ENCODE data around the gene EIF4G3. TPM values are rescaled to one million over a fixed set of nuclear protein-coding genes. Genes with fewer than 3 reads are reported as not detected.

Gene EIF4G3
- total RNA-seq, 1 experiment from 2014 or later: 30.9 TPM

DNA sequence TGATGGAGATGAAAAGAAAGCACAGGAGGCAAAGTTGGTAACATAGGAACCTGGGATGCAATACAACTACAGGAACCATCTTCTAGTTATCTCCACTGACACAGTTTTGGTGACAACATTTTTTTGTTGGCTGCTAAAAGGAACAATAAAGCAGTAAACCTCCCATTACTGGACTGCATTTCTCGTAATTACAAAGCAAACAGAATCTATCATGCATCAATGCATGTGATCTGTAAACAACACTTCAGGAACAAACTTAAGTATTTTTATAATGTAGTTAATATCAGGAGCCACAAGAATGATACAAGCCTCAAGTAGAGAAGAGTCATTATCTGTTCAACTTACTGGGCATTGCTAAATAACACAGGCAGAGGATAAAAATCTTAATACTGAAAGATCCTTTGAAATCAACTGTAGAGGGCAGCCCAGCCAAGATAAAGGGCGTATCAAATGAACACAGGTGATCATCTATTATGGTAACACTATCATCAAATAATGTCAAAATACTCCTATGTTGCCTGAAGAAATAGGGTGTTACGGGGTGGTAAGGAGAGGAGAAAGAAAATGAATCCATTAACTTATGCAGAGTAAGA is 193.3 kb downstream of the EIF4G3 start:
- in situ Hi-C loops (cut with HindIII; ENCODE audit: low sequenced_read_pairs): no loop called here
- no peak for DNase-seq (ENCODE audit: low spot score)

DNA sequence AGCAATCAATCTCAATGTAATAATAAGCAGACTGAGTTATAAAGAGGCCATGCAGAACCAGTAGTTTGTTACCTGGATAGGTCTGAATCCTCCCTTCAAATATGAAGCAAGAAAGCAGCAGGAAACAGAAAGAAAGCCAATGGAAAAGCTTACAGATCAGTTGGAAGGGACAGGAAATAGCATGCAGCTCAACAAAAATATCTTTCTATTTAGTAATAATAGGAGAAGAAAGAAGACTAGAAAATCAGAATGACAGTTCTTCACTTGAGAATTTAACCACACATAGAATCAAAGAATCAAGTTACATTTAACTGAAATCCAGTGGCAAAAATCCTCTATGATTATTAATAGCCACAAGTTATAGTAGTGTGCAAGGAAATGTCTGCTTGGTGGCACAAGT is 194.4 kb downstream of the EIF4G3 start:
- no peak for DNase-seq (ENCODE audit: low spot score)
- in situ Hi-C loops (cut with HindIII; ENCODE audit: low sequenced_read_pairs): no loop called here

DNA sequence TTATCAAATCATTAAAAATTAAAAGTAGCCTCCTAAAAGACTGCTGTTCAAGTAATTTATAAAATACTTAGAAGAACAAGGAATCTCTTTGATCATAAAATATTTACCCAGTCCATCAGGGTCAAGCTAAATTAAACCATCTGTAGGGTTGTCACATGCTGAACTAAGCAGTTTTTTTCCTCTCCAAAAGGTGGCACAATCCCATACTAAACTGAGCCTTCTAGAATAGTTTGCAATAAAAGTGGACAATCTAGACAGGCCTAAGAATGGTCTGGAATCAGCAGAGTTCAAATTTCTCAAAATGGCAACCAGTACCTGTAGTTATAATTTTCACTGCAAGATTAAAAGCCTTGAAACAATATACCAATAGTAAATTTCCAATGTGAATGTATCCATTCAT is 194.8 kb downstream of the EIF4G3 start:
- DNase-seq (ENCODE audit: low spot score): peak; percentile 49
- in situ Hi-C loops (cut with HindIII; ENCODE audit: low sequenced_read_pairs): no loop called here

DNA sequence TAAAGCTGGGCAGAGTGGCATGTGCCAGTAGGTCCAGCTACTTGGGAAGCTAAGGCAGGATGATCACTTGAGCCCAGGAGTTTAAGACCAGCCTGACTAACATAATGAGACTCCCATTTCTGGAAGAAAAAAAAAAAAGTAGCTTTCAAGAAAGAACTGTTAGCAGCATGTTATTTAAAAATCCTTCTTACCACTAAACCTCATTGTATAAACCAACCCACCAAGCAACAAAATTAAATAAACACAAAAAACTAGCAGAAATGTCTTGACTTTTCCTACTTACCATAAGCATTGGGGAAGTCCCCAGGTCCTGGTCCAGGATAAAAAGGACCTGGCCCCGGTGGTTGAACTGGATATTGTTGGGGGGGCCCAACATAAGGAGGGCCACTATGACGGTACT is 196.6 kb downstream of the EIF4G3 start:
- in situ Hi-C loops (cut with HindIII; ENCODE audit: low sequenced_read_pairs): no loop called here
- no peak for DNase-seq (ENCODE audit: low spot score)

DNA sequence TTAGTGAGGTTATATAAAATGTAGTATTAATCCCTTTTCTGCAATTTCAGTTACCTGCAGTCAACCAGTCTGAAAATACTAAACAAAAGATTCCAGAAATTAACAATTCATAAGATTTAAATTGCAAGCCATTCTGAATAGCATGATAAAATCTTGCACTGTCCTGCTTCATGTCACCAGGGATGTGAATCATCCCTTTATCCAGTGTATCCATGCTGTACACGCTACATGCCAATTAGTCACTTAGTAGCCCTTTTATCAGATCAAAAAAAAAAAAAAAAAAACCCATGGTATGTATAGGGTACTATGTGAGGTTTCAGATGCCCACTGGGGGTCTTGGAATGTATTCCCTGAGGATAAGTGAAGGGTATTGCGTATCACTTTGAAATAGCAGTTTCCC is 198.3 kb downstream of the EIF4G3 start:
- DNase-seq (ENCODE audit: low spot score): no peak
- in situ Hi-C loops (cut with HindIII; ENCODE audit: low sequenced_read_pairs): no loop called here

DNA sequence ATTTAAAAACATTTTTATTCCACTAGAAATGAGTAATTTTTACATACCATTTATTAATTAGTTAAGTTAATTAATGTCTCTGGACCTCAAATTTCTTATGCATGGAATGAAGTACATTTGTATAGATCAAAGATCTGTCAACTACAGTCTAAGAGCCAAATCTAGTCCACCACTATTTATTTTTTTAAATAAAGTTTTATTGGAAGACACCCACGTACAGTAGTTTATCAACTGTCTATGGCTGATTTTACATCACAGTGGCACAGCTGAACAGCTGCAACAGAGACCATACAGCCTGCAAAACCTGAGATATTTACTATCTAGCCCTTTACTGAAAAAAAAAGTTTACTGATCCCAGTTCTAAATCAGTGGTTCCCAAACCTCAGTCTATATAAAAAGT is 201.0 kb downstream of the EIF4G3 start:
- DNase-seq (ENCODE audit: low spot score): no peak
- in situ Hi-C loops (cut with HindIII; ENCODE audit: low sequenced_read_pairs): no loop called here

DNA sequence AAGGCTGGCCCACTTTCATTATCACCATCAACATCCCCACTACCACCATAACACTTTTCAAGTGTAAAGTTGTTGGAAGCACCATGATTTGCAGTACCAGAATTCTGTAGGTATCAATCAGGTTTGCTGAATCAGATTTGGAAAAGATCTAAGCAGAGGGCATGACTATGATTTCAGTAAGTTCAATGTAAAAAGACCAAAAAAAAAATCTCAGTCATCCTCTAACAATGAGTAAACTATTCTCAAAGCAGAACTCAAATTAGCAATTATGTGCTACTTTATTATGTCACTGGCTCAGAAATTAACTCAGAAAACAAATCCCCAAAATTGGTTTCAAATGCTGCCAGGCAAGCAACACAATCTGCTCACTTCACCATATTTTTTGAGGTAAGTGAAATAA is 201.7 kb downstream of the EIF4G3 start:
- in situ Hi-C loops (cut with HindIII; ENCODE audit: low sequenced_read_pairs): no loop called here
- no peak for DNase-seq (ENCODE audit: low spot score)

DNA sequence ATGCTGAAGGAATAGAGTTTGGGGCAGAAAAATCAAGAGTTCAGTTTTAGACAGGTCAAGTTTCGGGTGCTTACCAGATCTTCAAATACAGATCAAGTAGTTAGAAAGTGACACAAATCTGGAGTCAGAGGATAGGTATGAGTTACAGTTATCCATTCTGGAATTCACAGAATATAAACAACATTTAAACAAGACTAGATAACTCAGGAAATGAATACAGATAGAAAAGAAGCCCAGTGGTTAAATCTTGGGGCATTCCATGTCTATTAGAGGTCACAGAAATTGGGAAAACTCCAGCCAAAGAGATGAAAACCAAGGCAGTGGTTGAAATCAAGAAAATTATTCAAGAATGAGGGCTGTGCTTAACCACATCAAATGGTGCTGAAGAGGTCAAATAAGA is 202.6 kb downstream of the EIF4G3 start:
- in situ Hi-C loops (cut with HindIII; ENCODE audit: low sequenced_read_pairs): no loop called here
- DNase-seq (ENCODE audit: low spot score): no peak

DNA sequence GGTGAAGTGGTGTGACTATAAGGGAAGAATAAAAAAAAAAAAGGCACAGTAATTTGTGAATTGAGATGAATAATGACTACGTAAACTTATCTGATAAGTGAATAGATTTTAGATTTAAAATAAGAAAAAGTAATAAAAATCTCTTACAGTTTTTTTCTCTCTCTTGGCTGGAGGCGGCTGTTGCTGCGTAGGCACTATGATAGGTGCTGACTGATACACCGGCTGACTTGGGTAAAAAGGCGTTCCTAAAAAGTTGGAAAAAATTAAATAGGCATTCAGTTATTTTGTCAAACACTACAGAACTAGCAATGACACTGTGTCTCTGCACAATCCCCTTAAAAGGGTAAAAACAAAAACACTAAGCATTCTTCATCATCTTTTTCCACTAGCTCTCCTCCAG is 203.8 kb downstream of the EIF4G3 start:
- in situ Hi-C loops (cut with HindIII; ENCODE audit: low sequenced_read_pairs): no loop called here
- DNase-seq (ENCODE audit: low spot score): no peak

DNA sequence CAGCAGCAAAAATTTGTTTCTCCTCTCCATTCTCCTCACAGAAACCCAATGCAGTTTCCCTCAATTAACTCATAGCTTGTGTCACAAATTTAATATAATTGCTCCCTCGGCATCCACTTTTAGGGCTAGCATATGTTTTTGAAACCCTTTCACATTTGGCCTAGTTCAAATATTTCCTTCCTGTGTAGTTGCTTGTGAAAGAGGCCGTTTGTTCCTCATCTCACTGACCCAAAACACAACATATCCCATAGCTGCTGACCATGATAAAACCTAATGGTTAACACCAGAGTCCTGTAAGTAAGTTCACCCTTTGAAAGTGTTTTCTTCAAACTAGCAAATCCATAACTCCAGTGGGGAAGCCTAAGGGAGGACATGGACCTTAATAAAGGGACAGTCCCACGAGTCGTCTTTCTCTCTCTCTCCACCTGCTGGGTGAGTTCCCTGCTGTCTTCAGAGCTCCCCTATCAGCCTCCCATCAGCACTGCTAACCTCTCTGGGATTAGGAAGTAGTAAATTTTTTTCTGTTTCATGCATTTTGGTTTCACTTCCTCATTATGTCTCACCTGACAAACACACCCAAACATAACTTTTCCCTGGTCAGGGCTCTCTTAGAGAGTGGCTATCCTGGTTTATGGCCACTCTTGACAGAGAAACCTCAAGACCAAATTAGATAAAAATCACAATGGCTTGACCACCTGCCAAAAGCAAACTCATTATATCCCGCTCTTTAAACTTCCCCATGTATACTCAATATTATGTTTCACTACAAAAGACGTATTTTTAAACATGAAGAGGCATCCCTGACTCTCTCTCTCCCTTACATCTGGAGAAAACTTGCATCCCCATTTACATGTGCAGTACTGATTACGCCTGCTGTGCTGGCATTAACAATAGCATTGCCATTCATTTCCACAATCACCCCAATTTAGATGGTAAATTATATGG is 211.9 kb downstream of the EIF4G3 start:
- DNase-seq (ENCODE audit: low spot score): no peak
- in situ Hi-C loops (cut with HindIII; ENCODE audit: low sequenced_read_pairs): no loop called here

DNA sequence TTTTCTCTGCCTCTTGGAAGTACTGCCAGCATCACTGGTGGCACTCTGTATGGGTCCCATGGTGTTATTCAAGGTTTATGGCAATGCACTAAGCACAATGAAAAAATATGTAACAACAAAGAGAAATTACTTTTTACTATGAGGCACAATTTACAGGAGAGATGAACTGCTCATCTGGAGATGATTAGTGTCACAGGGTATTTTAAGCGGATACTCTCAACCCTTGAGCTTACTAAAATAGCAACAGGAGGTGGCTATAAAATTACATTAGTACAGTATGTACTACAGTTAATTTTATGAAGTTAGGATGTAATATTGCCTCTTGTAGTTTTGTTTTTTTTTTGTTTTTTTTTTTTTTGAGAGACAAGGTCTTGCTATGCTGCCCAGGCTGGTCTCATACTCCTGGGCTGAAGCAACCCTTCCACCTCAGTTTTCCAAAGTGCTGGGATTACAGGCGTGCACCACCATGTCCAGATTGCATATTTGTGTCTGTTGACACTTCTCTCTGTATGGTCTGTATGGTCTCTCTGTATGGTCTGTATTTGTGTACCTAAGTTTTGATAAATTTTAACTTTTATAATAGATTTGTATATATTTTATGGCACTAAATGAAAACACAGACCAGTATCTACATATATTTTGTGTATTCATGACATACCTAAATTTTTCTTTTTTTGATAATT is 214.0 kb downstream of the EIF4G3 start:
- in situ Hi-C loops (cut with HindIII; ENCODE audit: low sequenced_read_pairs): no loop called here
- no peak for DNase-seq (ENCODE audit: low spot score)

DNA sequence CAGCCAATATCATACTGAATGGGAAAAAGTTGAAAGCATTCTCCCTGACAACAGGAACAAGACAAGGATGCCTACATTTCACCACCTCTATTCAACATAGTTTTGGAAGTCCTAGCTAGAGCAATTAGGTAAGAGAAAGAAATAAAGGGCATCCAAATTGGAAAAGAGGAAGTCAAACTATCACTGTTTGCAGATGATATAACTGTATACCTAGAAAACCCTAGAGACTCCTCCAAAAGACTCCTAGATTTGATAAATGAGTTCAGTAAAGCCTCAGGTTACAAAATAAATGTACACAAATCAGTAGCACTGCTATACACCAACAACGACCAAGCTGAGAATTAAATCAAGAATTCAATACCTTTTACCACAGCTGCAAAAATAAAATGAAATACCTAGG is 218.3 kb downstream of the EIF4G3 start:
- no peak for DNase-seq (ENCODE audit: low spot score)
- in situ Hi-C loops (cut with HindIII; ENCODE audit: low sequenced_read_pairs): no loop called here

DNA sequence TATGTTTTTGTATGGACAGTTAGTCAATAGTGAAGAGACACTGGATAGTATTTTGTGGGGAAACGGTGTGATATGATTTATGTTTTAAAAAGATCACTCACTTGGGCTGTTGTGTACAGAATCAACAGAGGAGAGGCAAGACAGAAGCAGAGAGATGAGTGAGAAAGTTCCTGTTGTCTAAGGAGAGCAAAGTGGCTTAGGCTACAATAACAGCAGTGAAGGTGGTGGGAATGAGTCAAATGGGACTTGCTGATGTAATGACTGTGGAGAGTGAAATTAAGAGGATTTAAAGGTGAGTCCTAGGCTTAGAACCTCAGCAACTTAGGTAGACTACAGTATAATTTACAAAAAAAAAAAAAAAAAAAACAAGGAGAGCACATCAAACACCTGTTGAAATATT is 220.4 kb downstream of the EIF4G3 start:
- DNase-seq (ENCODE audit: low spot score): no peak
- in situ Hi-C loops (cut with HindIII; ENCODE audit: low sequenced_read_pairs): no loop called here

DNA sequence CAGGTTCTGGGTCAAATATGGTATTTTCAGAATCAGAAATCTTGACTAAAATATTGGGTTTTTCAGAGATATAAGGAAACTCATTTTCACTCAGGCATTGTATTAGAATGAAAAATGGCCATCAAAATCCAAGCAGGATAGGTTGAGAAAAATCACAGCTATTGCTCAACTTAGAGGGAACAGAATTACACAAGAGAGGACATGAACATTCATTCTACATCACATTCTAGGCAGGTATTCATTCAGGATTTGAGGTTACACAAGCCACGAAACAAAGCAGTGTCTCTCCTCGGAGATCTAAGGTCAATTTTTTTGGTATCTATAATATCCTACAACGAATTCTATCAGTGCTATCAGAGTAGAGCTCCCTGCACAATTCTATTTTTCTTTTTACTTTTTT is 226.0 kb downstream of the EIF4G3 start:
- DNase-seq (ENCODE audit: low spot score): no peak
- in situ Hi-C loops (cut with HindIII; ENCODE audit: low sequenced_read_pairs): no loop called here

DNA sequence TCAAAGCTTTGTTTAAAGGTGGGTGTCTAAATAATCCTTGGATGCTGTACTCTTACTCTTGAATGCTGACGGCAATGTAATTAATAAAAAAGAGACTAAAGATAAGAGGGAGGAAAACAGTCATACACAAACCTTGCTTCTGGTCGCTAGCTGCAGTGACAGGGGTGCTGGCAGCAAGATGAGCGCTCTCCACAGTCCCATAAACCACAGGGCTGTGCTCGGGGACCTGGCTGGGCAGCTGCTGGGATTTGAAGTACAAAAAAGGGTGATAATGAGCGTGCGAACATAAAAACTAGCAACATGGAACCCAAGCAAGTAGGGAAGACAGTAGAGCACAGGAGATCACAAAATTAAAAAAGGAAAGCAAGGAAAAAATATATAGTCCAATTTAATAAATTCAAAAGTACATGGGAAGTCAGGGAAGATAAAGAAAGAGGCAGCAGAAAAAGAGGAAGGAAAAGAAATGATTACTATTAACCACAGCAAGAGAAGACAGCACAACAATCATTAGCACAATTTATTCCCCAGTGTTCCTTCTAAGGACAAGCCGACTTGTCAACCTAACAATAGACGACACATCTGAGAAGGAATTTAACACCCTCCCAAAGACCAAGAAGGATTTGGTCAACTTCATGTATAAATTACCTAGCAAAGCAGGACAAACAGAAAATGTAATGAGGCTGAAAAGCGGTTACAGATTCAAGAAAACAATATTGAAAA is 226.7 kb downstream of the EIF4G3 start:
- in situ Hi-C loops (cut with HindIII; ENCODE audit: low sequenced_read_pairs): no loop called here
- DNase-seq (ENCODE audit: low spot score): no peak

DNA sequence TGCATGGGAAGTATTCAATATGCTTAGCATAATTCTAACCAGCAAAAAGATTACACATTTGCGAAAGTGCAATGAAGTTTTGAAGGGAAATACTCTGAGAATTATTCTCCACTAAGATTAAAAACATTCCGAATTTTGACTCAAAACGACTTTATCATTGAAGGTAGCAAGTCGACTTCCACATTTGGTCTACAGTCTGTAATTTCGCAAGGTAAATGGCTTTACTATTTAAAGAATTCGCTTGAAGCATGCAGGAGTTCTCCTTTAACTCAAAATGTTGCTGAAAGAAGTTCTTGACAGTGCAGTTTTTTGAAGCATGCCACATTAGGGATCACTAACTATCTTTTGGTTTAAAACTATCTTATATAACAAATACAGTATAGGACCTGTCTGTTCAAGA is 228.6 kb downstream of the EIF4G3 start:
- in situ Hi-C loops (cut with HindIII; ENCODE audit: low sequenced_read_pairs): no loop called here

DNA sequence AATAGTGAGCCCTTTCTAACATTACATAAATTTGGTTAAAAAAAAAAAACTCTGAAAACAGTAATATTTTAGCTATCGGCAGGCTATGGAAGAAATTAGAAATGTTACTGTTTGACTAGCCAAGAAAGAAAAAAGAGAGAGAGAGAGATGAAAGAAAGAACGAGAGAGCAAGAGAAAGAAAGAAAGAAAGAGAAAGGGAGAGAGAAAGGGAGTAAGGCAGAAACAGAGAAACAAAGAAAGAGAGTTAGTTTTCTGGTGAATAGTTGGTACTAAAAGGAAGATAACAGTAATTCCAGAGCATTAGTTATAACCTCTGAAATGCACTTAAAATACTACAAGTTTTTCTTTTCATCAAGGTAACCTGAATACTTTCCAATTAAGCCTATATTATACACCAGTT is 229.3 kb downstream of the EIF4G3 start:
- in situ Hi-C loops (cut with HindIII; ENCODE audit: low sequenced_read_pairs): no loop called here
- DNase-seq (ENCODE audit: low spot score): no peak

More for the DNA sequence above, 228.6 kb downstream of the EIF4G3 start:
- DNase-seq (ENCODE audit: low spot score): no peak

DNA sequence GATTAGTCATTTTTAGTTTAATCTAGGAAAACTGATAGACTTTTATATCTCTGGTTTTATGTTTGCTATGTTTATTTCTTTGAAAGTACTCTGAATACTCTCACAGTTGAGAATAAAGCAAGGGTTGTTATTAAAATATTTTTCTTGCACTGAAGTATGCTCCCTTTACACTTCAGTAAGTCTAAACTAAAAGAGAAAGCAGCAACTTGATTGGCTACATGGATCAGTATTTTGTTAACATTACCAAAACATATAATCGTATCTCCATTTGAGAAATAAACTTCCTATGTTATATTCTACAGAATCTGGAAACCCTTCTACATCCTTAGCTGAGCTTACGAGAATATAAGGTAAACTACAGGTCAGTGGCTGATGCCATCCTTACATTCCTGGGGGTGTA is 240.1 kb downstream of the EIF4G3 start:
- DNase-seq (ENCODE audit: low spot score): no peak
- in situ Hi-C loops (cut with HindIII; ENCODE audit: low sequenced_read_pairs): no loop called here

DNA sequence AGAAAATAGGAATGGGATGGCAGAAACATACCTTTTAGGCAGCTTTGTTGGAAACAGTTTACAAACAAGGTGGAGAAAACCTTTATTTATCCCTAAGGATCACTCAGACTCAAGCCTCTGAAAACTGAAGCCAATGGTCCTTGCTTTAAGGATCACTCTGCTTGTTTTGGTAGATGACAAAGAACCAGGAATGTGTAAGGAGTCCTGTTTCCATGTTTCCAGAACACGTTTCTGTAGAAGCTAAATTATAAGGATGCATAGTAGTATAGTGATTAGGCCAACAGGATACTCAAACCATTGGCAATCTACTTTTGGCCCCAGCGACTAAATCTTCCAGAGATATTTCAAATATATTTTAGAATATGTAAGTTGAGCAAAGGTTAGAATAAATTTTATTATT is 240.5 kb downstream of the EIF4G3 start:
- in situ Hi-C loops (cut with HindIII; ENCODE audit: low sequenced_read_pairs): no loop called here
- no peak for DNase-seq (ENCODE audit: low spot score)

DNA sequence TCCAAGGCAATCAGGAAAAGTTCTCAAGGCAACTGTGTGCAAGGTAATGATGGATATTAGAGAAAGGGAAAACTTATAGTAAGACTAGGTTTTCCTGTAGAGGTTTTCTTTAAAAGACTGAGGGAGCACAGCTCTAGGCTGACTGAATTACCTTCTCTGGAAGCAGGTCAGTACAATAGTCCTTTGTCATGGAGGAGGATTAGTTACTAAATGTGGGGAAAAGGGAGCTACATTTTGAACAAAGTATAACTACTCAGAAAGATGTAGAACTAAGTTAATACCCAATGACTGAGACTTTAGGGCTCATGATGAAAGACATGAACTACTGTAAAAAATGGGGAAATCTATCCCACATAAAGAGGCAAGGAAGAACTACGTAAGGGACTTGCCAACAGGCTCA is 241.0 kb downstream of the EIF4G3 start:
- DNase-seq (ENCODE audit: low spot score): no peak
- in situ Hi-C loops (cut with HindIII; ENCODE audit: low sequenced_read_pairs): no loop called here

Data from G401 (cell line).